PC-3 (cell line): ENCODE results near the gene MICALL1. TPM values are rescaled to one million over a fixed set of nuclear protein-coding genes. Genes with fewer than 3 reads are reported as not detected.

Experiments used
- ATAC-seq: fragments of 200-7000 bp; cut with Tn5 transposase; 2 replicates; pipeline ENCODE4 v1.9.1; 2020; ENCODE audit warnings: mild to moderate bottlenecking, moderate library complexity
- BruUV-seq: library from RNA; stranded (reverse); fragments of 400-500 nt; replicated peaks from 2 replicates; lab custom pipeline; 2021; lab: Mats Ljungman, UMichigan
- CTCF ChIA-PET: fragments of 300-600 bp; sonication (Branson Sonifier 250); formaldehyde crosslinking; loops from one replicate; lab custom pipeline; 2022; ENCODE audit warnings: antibody characterized with exemption; lab: Charles Lee
- POLR2A ChIA-PET: fragments of 300-600 bp; sonication (Branson Sonifier 250); formaldehyde crosslinking; loops from one replicate; lab custom pipeline; 2022; ENCODE audit warnings: antibody characterized with exemption; ENCODE audit not compliant: unreplicated experiment; lab: Charles Lee
- DNase-seq: peaks from one replicate; pipeline ENCODE4 v3.0.0-alpha.2; 2015
- H2AFZ ChIP-seq: fragments of 300-600 bp; sonication (generic); 2 replicates; pipeline ENCODE4 v1.6.0; 2016; ENCODE audit warnings: antibody characterized with exemption, low read length
- H3F3A ChIP-seq: fragments of 300-600 bp; sonication (generic); one replicate; pipeline ENCODE4 v1.6.0; 2017; ENCODE audit warnings: antibody characterized with exemption, low read length, control low read depth, mild to moderate bottlenecking; ENCODE audit not compliant: unreplicated experiment
- H3K27ac ChIP-seq: fragments of 300-600 bp; sonication (generic); 2 replicates; pipeline ENCODE4 v1.5.1; 2016; ENCODE audit warnings: mild to moderate bottlenecking, low read length
- H3K27me3 ChIP-seq: fragments of 300-600 bp; sonication (generic); 2 replicates; pipeline ENCODE4 v1.6.1; 2016; ENCODE audit warnings: low read length, mixed read lengths
- H3K36me3 ChIP-seq: fragments of 300-600 bp; sonication (generic); 2 replicates; pipeline ENCODE4 v1.6.1; 2016; ENCODE audit warnings: low read depth, mixed run types, low read length, mixed read lengths
- H3K4me1 ChIP-seq: fragments of 300-600 bp; sonication (generic); 2 replicates; pipeline ENCODE4 v1.5.1; 2016; ENCODE audit warnings: low read length; ENCODE audit not compliant: insufficient read depth
- H3K4me2 ChIP-seq: fragments of 300-600 bp; sonication (generic); 2 replicates; pipeline ENCODE4 v1.6.0; 2016; ENCODE audit warnings: low read length
- H3K4me3 ChIP-seq: fragments of 300-600 bp; sonication (generic); 2 replicates; pipeline ENCODE4 v1.5.1; 2016; ENCODE audit warnings: mild to moderate bottlenecking, low read length, mixed read lengths
- H3K79me2 ChIP-seq: fragments of 300-600 bp; sonication (generic); 2 replicates; pipeline ENCODE4 v1.6.1; 2017; ENCODE audit warnings: low read length, mixed read lengths
- H3K9ac ChIP-seq: fragments of 300-600 bp; sonication (generic); 2 replicates; pipeline ENCODE4 v1.6.0; 2016; ENCODE audit warnings: mild to moderate bottlenecking, low read length
- H3K9me2 ChIP-seq: fragments of 300-600 bp; sonication (generic); replicated peaks from 2 replicates; pipeline ENCODE4 v1.6.1; 2016; ENCODE audit warnings: mixed run types, low read length, mixed read lengths
- H3K9me3 ChIP-seq: fragments of 300-600 bp; sonication (generic); 2 replicates; pipeline ENCODE4 v1.6.1; 2016; ENCODE audit warnings: low read length, mixed read lengths
- H4K20me1 ChIP-seq: fragments of 300-600 bp; sonication (generic); 2 replicates; pipeline ENCODE4 v1.6.1; 2016; ENCODE audit warnings: low read length, mixed read lengths
- CTCF ChIP-seq: fragments of 300-600 bp; sonication (generic); conservative IDR thresholded peaks from 2 replicates; pipeline ENCODE4 v1.5.1; 2017; ENCODE audit warnings: antibody characterized with exemption, low read depth, mild to moderate bottlenecking, low read length
- EZH2 ChIP-seq: fragments of 300-600 bp; sonication (generic); IDR thresholded peaks from one replicate; pipeline ENCODE4 v1.6.1; 2017; ENCODE audit warnings: antibody characterized with exemption, mild to moderate bottlenecking, low read length; ENCODE audit not compliant: unreplicated experiment
- EZH2phosphoT487 ChIP-seq: fragments of 300-600 bp; sonication (generic); IDR thresholded peaks from 2 replicates; pipeline ENCODE4 v1.6.1; 2018; ENCODE audit warnings: mild to moderate bottlenecking, antibody characterized with exemption, low read length, borderline replicate concordance
- intact Hi-C: fragments of 100-400 bp; cut with micrococcal nuclease; formaldehyde crosslinking; loops from 2 replicates; pipeline ENCODE4 v1.9.0; 2023
- total RNA-seq: library from RNA; depleted of rRNA; stranded (reverse); fragments of >200 nt; gene quantifications from 2 replicates; pipeline ENCODE4 v1.2.3, GENCODE V29; 2014

MICALL1 gene
- total RNA-seq, 1 experiment from 2014 or later = 20.1 TPM

DNA sequence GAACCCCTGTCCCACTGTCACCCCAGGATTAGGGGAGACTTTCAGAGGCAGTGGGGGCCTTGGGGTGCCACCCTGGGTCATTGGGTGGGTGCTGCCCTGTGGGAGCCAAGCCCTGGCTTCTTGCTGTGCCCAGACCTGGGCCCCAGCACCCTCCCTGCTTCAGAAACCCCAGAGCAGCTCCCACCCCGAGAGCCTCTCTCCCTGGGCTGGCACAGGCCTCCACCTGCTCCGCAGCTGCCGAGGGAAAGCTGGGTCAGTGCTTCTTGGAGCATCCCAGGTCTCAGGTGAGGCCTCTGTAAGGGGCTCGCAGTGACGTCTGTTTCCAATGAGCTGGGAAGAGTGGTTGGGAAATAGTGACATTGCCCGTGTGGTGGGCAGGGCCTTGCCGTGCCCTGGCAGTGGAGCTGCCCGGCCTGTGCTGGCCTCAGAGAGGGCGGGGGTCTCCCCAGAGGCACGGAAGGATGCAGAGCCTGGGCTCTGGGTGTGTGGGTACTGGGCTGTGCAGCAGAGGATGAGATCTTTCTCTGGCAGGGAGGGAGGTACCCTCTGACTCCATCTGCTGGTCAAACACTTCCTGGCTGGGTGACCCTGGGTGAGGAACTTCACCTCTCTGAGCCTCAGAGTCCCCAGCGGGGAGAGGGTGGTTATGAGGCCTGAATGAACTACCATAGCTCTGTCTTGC is 24.3 kb downstream of the MICALL1 start:
- intact Hi-C loops = loop anchor here (5.0 kb wide), 1 partner anchor 43 kb away; no protein-coding TSS in a partner anchor
- Histone ChIP-seq H3K9ac (no peak overlapping the region), H3F3A (no peaks in the 10 kb centered on the region), H4K20me1 (no peaks in the 10 kb centered on the region), H3K27ac (no peak overlapping the region), H3K36me3 (no peaks in the 10 kb centered on the region; the same call in 1 of the 2 replicates), H3K79me2 (no peaks in the 10 kb centered on the region), H3K4me1 (peaks cover 10% of the 10 kb centered on the region), H3K9me3 (no peaks in the 10 kb centered on the region), H3K27me3 (no peaks in the 10 kb centered on the region), H3K4me3 (no peak overlapping the region), H3K4me2 (no peak overlapping the region), H2AFZ (no peak overlapping the region), H3K9me2 (no peaks in the 10 kb centered on the region)
- ChIA-PET CTCF (no interaction called here), POLR2A (no interaction called here)
- no peak for TF ChIP-seq EZH2phosphoT487
- TF ChIP-seq EZH2 = no peak
- peak; percentile 45 for TF ChIP-seq CTCF
- DNase-seq (peak; percentile 31), ATAC-seq (peak; percentile 33; the same call in 1 of the 2 replicates)
- BruUV-seq = no TSS peak

DNA sequence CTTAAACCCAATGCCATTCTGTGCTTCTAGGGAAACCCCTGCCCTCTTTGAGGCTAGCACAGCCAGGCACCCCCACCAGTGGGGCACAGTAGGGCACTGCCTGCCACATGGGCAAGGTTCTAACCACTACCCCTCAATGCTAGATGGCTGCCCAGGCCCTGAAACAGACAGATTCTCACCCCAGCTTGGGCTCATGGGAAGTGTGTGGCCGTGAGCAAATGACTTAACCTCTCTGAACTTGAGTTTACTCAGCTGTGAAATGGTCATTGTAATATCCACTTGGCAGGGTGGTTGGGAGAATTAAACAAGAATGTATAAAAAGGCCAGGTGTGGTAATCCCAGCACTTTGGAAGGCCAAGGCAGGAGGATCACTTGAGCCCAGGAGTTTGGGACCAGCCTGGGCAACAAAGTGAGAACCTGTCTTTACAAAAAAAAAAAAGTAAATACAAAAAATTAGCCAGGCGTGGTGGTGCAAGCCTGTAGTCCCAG is 24.9 kb downstream of the MICALL1 start:
- intact Hi-C loops = loop anchor here (5.0 kb wide), 1 partner anchor 44 kb away; no protein-coding TSS in a partner anchor
- Histone ChIP-seq H4K20me1 (no peaks in the 10 kb centered on the region), H2AFZ (no peak overlapping the region)

More for the DNA sequence above, 24.9 kb downstream of the MICALL1 start:
- ATAC-seq = no peak
- no peaks in the 10 kb centered on the region for H3K27me3 ChIP-seq
- H3K9me2 ChIP-seq = no peaks in the 10 kb centered on the region
- no peaks in the 10 kb centered on the region; the same call in 1 of the 2 replicates for H3K36me3 ChIP-seq
- no peak overlapping the region for H3K4me2 ChIP-seq
- no peak overlapping the region for H3K27ac ChIP-seq
- peaks cover 10% of the 10 kb centered on the region for H3K4me1 ChIP-seq
- ChIA-PET POLR2A (no interaction called here), CTCF (interaction anchor here (1.0 kb wide), 1 partner anchor 23 kb away, joined by 4 read pairs; the partner anchor contains the start of genes C22orf23 and POLR2F)
- H3K9me3 ChIP-seq = no peaks in the 10 kb centered on the region
- no peak for DNase-seq
- TF ChIP-seq CTCF (no peak), EZH2 (no peak), EZH2phosphoT487 (no peak)
- no peaks in the 10 kb centered on the region for H3F3A ChIP-seq
- no peaks in the 10 kb centered on the region for H3K79me2 ChIP-seq
- no peak overlapping the region for H3K9ac ChIP-seq
- no peak overlapping the region for H3K4me3 ChIP-seq
- BruUV-seq = no TSS peak
